Fibroblast of upper back skin (primary cell): ENCODE data around the gene SOX8.

Source experiments
- DNase-seq: peaks from one replicate; pipeline ENCODE4 v3.0.0-alpha.2; 2013

SOX8 gene

DNA sequence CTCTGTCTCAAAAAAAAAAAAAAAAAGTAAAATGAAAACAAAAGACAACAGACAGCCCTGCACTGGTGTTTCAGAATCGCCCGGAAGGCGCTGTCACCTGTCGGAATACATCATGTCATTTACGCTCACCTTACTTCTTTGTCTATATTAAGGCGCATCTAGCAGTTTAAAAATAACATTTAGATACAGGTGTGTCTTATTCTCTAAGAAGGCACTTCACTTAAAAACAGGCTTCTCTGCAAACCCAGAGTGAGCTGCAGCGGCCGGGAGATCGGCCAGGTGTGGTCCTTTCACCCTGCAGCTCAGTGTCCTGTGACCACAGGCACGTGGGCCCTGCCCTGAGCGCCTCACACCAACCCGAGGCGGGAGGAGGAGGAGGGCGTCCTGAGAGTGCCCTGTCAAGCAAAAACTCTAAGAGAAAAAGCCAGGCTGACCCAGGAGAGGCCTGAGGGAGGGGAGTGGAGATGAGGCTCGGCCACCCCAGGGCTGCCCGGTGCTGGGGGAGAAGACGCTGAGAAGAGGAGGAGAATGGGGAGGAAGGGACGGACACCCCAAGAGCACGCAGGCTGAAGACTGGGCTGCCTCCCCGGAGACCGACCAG lies 7.5 kb upstream of the SOX8 start:
- no peak for DNase-seq

DNA sequence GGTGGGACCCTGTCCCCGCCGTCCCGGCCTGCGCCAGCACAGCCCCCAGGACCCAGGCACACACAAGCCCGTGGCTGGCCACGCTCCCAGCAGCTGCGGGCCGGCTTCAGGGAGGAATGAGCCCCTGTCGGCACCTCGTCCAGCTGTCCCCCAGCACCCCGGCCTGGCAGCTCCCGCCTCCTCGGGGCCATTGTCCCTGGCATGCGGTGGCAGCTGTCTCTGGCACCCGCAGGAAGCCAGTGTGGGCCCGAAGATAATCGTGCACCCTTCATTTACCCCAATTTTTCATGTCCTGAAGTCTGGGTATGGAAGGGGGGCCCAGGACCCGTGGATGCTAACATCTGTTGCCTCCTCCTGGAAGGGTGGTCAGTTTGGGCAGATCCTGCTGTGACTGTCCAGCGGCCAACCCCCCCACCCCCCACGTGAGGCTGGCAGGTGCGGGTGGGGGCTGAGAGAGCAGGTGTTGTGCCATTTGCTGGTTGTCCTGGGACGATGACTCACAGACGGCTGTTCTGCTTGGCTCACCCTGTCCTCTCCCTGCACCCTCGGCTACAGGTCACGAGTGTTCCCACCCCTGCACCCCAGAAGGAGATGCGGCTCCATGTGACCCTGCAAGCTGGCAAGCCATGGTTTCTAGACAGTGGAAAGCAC lies 6.8 kb upstream of the SOX8 start:
- no peak for DNase-seq

DNA sequence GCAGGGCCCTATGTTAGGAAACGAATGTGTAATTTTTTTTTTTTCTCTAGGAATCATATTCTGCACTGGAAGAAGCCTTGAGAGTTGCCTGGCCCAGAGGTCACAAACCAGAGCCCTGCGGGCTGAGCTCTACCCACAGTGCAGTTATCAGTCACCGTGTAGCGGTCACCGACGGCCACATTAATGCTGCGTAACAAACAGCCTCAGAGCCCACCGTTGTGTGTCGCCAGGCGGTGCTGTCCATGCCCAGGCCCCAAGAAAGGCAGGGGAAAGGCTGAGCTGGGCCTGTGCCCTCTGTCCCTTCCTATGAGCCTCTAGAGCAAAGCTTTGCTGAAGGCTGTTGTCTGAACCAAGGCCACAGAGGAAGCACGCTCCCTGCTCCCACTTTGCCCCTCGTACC lies 6.3 kb upstream of the SOX8 start:
- DNase-seq = no peak

DNA sequence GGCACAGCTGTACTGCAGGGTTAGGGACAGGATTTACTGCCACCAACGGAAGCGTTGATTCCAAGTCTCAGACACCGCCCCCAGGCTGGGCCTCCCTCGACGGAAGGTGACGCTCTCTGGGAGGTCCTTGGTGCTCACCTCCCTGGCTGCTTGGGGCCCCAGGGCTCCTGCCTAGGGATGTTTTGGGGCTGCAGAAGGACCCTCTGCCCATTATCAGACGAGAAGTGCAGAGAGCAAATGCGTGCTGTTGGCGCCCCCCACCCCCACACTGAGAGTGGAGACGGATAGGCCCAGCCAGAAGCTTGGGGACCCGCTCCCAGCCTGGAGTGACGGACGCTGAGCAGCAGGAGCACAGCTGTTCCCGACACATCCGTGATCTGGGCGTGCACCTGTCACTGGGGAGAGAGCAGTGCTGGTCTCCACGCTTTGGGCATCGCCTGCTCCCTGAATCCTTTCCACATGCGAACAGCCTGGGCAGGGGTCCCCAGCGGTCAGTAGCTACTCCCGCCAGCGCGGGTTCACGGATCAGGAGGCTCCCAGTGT lies 5.1 kb upstream of the SOX8 start:
- no peak for DNase-seq

DNA sequence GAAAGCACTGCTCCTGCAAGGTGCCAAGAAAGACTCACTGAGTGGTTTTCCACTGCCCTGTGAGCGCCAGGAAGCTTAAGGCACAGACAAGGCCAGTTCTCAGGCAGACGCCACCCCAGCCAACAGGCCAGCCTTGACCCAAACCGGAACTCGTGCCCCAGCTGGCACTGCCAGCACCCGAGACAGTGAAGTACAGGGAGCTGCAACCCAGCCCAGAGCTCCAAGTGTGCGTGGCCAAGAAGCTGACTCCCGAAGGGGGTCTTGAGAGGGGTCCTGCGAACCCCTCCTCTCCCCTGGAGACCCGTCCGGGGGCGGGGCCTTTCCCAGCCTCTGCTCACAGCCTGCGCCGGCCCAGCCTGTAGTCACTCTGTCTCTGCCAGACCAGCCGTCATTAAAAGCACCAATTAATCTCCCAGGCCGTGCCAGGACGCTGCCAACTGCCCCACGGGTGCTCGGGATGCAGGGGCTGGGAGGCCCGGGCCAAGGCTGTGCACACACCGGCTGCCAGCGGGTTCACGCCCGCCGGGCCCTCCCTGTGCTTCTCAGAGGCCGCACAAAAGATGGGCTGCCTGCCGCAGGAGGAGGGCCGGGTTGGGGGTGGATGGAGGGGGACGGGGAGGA lies 4.4 kb upstream of the SOX8 start:
- no peak for DNase-seq

DNA sequence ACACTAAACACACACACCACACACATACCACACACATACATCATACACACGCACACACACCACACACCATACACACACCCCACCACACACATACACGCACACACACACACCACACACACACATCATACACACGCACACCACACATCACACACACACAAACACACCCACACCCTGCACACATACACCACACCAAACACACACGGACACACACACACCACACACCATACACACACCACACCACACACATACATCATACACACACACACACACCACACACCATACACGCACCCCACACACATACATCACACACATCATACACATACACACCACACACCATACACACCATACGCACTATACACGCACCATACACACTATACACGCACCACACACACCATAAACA lies 3.7 kb upstream of the SOX8 start:
- no peak for DNase-seq

DNA sequence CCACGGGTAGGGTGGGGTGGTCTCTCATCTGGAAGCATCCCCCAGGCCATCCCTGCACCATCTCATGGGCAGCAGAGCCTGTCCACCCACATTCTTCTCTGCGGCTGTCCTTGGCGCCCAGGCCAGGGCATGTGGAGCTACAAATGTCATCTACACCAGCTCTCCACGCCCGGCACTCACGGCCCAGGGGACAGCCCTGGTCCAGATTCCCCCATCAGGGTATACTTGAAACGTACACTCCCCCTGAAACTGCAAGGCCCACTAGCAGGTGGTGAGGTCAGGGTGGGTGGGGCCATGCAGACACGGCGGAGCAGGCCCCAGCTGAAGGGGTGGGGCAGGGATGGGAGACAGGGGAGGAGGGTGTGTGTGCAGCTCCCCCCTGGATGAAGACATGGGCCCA lies 3.2 kb upstream of the SOX8 start:
- DNase-seq = no peak

DNA sequence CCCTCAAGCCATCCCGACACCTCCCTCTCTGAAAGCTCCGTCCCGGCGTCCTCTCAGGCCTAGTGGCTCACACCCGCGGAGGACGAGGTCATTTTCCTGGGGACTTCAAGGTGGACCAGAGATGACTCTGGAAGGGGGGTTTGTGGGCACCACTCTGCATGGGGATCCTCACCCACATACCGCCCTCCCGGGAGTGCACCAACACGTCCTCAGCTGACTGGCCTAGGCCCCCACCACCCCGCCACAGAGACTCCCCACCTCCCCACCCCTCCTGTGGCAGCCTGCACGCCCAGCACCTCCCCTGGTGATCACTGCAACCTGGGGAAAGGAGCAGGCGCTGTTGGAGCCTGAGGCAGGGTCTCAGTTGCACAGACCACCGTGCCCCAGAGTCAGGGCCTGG lies 2.4 kb upstream of the SOX8 start:
- DNase-seq = no peak

DNA sequence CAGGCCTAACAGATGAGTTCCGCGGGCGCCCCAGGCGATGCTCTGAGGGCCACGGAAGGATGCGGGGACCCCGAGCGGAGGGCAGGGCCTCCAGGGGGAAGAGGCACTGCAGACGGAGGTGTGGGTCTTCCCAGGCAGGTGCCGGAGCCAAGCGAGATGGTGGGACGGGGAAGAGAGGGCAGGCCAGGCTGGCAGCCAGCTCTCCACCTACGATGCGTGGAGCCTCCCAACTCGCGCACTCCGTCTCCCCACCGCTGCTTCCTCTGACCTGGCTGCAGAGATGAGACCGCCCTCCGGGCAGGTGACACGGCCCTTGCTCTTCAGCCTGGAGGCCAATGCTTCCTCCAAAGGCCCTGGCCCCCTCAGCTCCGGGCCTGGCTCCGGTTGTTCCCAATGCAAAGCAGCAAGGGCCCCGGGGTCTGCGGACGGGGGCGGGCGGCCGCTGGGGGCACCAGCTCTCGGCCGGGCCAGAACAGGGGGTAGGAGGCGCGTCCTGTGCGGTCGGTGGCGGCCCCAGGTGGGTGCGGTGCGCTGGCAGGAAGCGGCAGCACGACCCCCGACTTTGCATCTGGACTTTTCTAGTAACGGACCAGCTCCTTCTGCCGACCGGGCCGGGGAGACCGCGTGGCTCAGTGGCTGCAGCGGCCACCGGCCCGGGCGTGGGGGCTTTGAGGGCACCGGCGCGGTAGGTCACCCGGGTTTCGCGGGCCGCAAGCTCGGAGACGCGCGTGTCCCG lies 1.5 kb upstream of the SOX8 start:
- no peak for DNase-seq

DNA sequence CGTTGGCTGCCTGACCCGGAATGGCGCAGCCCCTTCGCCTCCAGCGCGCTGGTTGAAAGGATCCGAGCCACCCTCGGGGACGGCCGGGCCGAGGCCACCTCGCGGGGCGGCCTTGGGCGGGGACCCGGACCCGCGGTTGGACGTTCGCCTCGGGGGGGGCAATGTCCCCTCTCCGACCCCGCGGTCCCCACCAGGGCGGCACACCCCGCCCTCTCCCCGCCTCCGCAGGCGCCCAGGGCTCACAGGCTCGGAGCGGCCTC lies 1.0 kb upstream of the SOX8 start:
- DNase-seq = no peak

DNA sequence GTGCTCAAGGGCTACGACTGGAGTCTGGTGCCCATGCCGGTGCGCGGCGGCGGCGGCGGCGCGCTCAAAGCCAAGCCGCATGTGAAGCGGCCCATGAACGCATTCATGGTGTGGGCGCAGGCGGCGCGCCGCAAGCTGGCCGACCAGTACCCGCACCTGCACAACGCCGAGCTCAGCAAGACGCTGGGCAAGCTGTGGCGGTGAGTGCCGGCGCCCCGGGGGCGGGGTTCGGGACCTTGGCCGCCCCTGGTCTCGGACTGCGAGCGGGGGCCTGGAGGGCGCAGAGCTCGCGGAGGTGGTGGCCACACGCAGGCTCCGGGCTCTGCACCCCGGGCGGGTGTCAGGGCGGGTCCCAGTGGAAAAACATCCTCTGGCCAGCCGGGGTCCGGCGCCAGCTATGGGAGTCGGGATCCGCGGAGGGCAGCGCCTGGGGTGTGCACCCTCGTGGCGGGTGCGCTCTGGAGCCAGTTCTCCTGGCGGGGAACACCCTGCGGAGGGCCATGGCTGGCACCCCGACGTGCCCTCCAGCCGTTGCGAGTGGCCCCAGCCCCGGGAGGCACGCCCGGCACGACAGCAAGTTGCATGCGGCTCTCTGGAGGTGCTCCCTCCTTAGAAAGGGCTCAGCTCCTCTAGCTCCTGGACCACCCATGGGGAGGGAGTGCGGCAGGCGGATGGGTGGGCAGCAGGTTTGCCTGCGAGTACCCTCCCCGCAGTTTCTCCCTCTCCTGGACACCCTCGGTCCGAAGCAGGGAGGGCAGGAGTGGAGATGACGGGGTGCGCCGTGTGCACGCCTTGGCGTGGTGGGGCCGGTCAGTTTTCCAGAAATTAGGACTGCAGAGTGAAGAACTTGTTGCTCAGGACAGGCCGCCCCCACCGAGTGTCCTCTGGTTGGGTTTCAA lies 824 bp downstream of the SOX8 start:
- no peak for DNase-seq

DNA sequence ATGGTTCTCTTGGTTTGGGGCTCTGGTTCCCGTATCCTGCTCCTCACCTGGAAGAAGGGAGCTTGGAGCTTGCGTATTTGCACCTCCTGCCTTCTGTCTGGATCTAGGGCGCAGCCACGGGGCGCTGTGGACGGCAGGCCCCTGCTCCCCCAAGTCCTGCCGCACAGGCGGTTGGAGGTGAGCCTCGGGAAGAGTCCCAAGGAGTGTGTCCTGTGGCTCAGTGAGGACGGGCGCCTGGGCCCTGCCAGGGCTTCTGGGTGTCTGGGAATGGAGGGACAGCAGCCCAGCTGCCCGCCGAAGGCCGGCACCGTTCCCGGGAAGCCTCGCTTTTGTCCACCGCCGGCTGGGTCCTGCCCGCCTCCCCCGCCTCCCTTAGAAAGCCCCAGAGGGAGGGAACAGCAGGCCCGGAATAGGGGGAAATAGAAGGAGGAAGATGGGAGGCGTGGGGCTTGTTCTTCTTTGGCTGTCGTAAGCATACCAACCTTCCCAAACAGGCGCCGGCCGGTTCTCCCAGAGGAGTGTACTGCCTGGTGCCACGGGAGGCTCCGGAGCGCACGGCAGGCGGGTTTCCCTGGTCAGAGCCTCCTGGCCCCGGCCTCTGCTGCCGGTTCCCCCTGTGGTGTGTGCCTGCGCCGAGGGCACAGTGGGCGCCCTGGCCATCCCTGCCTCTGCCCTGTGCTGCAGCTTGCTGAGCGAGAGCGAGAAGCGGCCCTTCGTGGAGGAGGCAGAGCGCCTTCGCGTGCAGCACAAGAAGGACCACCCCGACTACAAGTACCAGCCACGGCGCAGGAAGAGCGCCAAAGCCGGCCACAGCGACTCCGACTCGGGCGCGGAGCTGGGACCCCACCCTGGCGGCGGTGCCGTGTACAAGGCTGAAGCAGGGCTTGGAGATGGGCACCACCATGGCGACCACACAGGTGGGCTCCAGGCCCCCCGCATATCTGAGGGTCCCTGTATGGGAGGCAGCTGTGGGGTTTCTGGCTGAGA lies 1.8 kb downstream of the SOX8 start:
- DNase-seq = no peak

DNA sequence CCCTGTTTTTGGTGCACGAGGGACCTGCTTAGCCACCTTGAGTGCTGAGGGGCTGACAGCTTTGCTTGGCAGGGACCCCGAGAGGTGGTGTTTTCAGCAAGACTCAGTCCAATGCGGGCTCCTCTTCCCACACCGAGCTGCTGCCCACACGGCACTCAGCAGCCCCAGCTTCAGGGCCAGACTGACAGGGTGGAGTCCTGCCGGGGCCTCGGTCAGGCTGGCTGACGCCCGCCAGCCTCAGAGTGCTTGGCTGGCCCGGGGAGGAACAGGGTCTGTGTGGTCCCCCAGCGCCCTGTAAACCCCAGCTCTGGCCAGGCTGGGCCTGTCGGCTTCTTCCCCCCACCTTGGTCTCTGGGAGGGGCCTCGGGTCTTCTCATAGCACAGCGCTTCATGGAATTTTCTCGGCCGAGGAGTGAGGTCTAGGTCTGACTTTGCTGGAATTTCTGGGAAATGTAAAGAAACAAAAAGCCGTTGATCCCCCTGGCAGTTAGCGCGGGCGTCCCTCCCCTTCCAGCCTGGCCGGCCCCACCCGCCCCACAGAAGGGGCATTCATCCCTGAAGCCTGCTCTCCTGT lies 2.6 kb downstream of the SOX8 start:
- no peak for DNase-seq

DNA sequence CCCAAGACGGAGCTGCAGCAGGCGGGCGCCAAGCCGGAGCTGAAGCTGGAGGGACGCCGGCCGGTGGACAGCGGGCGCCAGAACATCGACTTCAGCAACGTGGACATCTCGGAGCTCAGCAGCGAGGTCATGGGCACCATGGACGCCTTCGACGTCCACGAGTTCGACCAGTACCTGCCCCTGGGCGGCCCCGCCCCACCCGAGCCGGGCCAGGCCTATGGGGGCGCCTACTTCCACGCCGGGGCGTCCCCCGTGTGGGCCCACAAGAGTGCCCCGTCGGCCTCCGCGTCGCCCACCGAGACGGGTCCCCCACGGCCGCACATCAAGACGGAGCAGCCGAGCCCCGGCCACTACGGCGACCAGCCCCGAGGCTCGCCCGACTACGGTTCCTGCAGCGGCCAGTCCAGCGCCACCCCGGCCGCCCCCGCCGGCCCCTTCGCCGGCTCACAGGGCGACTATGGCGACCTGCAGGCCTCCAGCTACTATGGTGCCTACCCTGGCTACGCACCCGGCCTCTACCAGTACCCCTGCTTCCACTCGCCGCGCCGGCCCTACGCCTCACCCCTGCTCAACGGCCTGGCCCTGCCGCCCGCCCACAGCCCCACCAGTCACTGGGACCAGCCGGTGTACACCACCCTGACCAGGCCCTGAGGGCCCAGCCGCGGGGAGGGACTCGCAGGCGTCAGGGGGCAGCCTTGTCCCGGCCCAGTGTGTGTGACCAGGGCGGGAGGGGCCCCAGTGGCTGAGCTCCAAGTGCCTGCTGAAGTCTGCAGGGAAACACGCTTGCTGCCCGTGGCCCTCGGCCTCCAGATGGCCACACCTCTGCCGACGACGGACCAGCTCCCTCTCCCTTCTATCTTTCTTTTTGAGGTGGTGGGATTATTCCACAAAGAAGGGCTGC lies 3.4 kb downstream of the SOX8 start:
- no peak for DNase-seq

DNA sequence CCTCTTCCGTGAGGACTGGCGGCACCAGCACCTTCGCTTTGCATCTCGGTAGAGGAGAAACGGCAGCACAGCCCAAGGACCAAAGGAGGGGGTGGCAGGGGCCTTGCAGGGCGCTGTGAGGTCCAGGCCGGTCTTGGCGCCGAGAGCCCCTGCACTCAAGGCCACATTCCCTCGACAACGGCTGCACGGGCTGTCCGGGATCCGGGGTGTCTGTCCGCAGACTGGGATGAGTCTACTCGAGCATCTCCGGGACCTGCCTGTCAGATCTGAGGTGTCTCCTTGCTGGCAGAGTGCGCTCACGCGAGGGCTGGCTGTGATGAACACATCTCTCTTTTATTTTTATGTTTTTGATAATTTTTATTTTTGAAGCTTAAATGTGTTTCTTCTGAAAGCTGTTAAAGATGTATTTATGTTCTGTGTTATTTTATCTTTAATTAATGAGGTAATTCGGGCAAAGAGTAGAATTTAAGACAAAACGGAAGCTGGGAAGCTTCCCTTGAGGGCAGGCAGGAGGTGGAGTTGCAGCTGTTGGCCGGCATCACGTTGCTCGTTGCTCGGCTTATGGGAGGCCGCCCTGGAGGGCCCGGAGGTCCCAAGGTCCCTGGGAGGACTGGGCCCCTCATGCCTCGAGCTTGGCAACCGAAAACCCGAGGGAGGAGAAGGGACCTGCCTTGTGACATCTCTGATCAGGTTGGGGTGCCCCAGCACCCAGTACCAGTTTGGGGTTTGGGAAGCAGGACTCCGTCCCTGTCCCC lies 4.3 kb downstream of the SOX8 start:
- DNase-seq = no peak

DNA sequence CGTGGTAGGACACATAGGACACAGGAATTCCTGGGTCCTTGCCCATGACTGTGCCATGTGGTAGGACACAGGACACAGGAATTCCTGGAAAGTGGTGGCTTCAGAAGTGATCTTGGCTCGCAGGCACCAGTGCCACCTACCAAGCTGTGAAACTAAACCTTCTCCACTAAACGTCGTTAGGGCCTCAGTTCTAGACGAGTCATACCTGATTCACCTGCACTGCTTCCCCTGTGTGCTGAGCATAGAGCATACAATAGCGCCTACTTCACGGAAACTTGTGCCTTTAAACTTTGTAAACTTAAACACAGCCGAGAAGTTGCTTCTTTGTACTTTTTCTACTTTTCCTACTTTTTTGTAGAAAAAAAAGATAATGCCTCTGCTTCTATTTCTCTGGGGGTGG lies 4.8 kb downstream of the SOX8 start:
- no peak for DNase-seq

DNA sequence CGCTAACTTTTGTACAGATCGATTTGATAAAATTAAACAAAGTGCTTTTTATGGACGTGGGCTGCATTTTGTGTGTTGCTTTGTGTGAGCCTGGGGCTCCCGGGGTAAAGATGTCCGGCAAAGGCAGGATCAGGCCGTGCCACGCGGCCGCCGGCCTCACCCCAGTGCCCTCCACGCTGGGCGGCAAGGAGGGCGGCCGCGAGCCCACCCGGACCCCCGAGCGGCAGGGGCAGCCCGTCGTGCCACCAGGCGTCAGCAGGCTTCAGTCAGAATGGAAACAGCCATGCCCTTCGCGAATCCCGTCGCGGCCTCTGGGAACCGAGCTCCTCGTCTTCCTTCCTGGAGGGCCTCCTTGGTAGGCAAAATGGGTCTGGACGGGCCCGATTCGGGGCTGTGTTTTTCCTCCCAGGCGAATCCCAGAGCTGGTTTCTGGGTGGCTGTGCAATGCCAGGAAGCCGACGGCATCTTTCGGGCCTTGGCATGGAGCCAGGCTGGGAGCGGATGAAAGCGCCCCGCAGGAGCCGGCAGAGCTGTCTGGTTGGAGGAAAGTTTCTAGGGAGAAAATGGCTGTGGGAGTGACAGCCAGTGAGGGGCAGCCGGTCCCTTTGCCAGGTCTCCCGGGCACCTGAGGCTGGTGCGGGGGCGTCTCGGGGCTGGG lies 5.5 kb downstream of the SOX8 start:
- DNase-seq = no peak

DNA sequence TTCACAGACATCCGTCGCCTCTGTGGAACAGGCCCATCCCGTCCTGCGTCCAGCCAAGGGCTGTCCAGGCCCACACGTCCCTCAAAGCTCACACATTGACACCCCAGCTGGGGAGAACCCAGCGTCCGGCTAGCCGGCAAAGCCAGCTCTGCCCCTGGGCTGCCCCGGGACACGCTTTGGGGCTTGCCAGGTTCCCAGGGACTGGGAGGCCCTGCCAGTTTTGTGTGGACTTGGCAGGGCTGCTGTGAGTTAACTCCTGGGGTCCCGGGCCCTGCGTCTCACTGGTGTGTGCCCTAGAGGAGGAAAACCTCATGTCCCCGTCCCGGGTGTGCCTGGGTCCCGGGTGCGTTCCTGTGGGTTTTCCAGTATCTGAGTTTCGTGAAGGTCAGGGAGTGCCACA lies 6.3 kb downstream of the SOX8 start:
- DNase-seq = no peak
